Testis (tissue), 3 donors: ENCODE data around the gene SLC29A1. TPM values are rescaled to one million over a fixed set of nuclear protein-coding genes. Genes with fewer than 3 reads are reported as not detected.
A peak's percentile ranks its signal among the peaks of the same experiment; 100 is the strongest.

ENCODE experiments used
- DNase-seq: peaks from one replicate; pipeline ENCODE4 v3.0.0-alpha.2; 2019
- H3K27ac ChIP-seq, 2 donors: fragments of 200-600 bp; sonication (generic); one replicate each; pipeline ENCODE4 v1.5.1; 2019
- H3K27me3 ChIP-seq: fragments of 200-600 bp; sonication (generic); one replicate; pipeline ENCODE4 v1.5.1; 2019
- H3K36me3 ChIP-seq: fragments of 200-600 bp; sonication (generic); one replicate; pipeline ENCODE4 v1.5.1; 2017; ENCODE audit warnings: low read depth; ENCODE audit errors: missing control alignments
- H3K4me1 ChIP-seq: fragments of 200-600 bp; sonication (generic); one replicate; pipeline ENCODE4 v1.5.1; 2019
- H3K4me3 ChIP-seq, 2 donors: fragments of 200-600 bp; sonication (generic); one replicate each; pipeline ENCODE4 v1.5.1; 2017 to 2019
- H3K9me3 ChIP-seq: fragments of 200-600 bp; sonication (generic); one replicate; pipeline ENCODE4 v1.5.1; 2017
- POLR2A ChIP-seq: fragments of 450-650 bp; IDR thresholded peaks from one replicate; pipeline ENCODE4 v1.6.1; 2017; ENCODE audit warnings: antibody characterized with exemption, mild to moderate bottlenecking, moderate library complexity
- WGBS, 2 donors: methylation state at CpG; one replicate each; pipeline ENCODE4 v1.1.5; 2018; 5-methylcytosine and 5-hydroxymethylcytosine counted together
- intact Hi-C: fragments of 100-400 bp; cut with DNase I; formaldehyde crosslinking; loops from one replicate; pipeline ENCODE4 v1.15.1; 2023; ENCODE audit warnings: low total_unique reads
- polyA plus RNA-seq: library from polyadenylated mRNA; stranded (reverse); fragments of 350-450 nt; fragmentation: Illumina TruSeq; extraction: RNeasy Lipid Tissue Mini Kit (QIAGEN cat#74804); gene quantifications from one replicate; pipeline ENCODE4 v1.2.3, GENCODE V29; 2014; ENCODE audit warnings: low read depth, low replicate concordance; ENCODE audit not compliant: insufficient read depth
- total RNA-seq, 2 donors: library from RNA; depleted of rRNA; stranded (reverse); fragments of >200 nt; gene quantifications; one replicate each; pipeline ENCODE4 v1.2.3, GENCODE V29; 2016
- TF ChIP-seq, protein P1 (sequence below), 3 experiments: fragments of 450-650 bp in 2 of 3; fragments of 200-600 bp in 1 of 3; sonication (generic) in 1 of 3; IDR thresholded peaks; one replicate each; pipeline ENCODE4 v1.5.1; 2016 to 2019; ENCODE audit warnings: antibody characterized with exemption in 3 of 3, mild to moderate bottlenecking in 2 of 3, moderate library complexity in 1 of 3

The SLC29A1 gene
- total and polyA plus RNA-seq, 3 donors from 2014 or later, result 41.2 to 70.0 (median 51.3) TPM

- H3K4me3 ChIP-seq, result no peak overlapping the region
- peak overlapping the region; percentile 24 to 82 for H3K27ac ChIP-seq
- no peaks in the 10 kb centered on the region for H3K36me3 ChIP-seq
- WGBS, 2 donors, result 90% methylated on average over 4 of the region's 4 CpGs
- no peak for DNase-seq
- H3K4me1 ChIP-seq, result peaks cover 84% of the 10 kb centered on the region
- H3K27me3 ChIP-seq, result no peaks in the 10 kb centered on the region
- intact Hi-C loops, result no loop called here
- no peak for TF ChIP-seq POLR2A
- TF ChIP-seq, protein P1, sequence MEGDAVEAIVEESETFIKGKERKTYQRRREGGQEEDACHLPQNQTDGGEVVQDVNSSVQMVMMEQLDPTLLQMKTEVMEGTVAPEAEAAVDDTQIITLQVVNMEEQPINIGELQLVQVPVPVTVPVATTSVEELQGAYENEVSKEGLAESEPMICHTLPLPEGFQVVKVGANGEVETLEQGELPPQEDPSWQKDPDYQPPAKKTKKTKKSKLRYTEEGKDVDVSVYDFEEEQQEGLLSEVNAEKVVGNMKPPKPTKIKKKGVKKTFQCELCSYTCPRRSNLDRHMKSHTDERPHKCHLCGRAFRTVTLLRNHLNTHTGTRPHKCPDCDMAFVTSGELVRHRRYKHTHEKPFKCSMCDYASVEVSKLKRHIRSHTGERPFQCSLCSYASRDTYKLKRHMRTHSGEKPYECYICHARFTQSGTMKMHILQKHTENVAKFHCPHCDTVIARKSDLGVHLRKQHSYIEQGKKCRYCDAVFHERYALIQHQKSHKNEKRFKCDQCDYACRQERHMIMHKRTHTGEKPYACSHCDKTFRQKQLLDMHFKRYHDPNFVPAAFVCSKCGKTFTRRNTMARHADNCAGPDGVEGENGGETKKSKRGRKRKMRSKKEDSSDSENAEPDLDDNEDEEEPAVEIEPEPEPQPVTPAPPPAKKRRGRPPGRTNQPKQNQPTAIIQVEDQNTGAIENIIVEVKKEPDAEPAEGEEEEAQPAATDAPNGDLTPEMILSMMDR (IDR thresholded peaks at IDR 0.05), result no peak
- H3K9me3 ChIP-seq, result no peaks in the 10 kb centered on the region
Measured at GRCh38 chr6:44224965-44225305, 1.5 kb downstream of the SLC29A1 start.

DNA sequence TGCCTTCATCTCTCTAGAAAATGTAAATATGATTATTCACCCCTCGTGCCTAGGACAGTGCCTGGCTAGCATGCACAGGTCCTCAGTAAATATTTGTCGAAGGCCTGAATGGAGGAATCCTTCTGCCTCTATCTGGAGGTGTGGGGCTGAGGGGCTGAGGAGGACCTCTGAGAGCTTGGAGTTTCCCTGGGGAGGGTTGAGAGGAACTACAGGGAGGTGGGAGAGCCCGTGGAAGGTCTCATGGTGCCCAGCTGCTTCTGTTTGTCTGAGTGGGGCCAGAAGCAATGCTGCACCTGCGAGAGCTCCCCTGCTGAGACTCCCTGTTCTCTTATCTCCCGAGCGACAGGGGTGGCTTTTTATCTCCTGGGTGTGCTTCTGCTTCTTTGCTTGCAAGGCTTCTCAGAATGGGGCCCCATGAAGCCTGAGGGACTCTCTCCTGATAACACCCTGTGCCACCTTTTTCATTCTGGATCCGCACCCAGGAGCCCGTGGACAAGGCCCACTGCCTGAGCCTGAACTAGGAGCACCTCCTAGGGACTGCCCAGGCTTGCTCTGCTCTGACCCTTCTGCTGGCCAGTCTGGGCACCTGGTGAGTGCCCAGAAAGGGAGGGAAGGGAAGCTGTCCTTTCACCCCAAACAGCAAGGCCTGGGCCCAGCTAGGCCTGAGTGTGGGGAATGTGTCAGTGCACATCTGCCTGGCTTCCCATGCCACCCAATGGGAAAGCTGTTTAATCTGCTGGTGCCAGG, 2.4 kb downstream of the SLC29A1 start:
- TF ChIP-seq POLR2A, result no peak
- TF ChIP-seq, protein P1 (IDR thresholded peaks at IDR 0.05), result no peak
- Histone ChIP-seq H3K4me3 (no peak overlapping the region), H3K27me3 (no peaks in the 10 kb centered on the region), H3K27ac (peak overlapping the region; percentile 44 to 84), H3K4me1 (peaks cover 83% of the 10 kb centered on the region), H3K36me3 (no peaks in the 10 kb centered on the region), H3K9me3 (no peaks in the 10 kb centered on the region)
- no peak for DNase-seq
- WGBS, 2 donors, result 48 to 60% methylated on average over 8 of the region's 8 CpGs
- intact Hi-C loops, result no loop called here

GRCh38 chr6:44226368-44227147, 3.2 kb downstream of the SLC29A1 start:
- peak; percentile 51 for DNase-seq
- intact Hi-C loops, result no loop called here
- no peaks in the 10 kb centered on the region for H3K27me3 ChIP-seq
- H3K9me3 ChIP-seq, result no peaks in the 10 kb centered on the region
- H3K4me1 ChIP-seq, result peaks cover 75% of the 10 kb centered on the region
- TF ChIP-seq, protein P1 (IDR thresholded peaks at IDR 0.05), result no peak
- no peak for TF ChIP-seq POLR2A
- no peak overlapping the region for H3K4me3 ChIP-seq
- peak overlapping the region; percentile 44 to 84 for H3K27ac ChIP-seq
- WGBS, 2 donors, result 16 to 35% methylated on average over 12 to 15 of the region's 15 CpGs
- no peaks in the 10 kb centered on the region for H3K36me3 ChIP-seq

DNA sequence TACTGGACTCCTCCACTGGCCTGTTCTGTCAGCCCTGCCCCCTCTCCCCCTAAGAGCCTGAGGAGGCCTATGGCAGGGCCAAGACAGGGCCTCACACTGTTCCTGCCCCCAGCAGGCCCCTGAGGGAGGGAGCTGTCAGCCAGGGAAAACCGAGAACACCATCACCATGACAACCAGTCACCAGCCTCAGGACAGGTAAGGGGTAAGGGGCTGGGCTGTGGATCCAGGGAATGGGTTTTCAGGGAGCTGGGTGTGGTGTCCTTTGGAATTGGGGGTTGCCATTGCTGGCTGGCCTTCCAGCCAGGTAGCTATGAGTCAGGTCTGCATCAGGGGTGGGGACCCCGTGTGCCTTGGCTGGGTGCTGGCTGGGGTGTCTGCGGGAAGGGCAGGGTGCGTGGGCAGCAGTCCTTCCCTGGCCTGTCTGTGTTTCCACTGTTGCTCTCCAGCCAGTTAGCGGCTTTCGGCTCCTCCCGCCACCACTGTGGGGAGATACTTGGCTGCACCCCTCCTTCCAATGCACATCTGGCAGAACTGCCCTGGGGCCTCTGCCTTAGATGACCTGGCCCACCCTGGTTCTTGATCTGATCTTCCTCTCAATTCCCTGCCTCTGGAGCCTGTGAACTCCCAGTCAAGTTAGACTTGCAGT, 3.9 kb downstream of the SLC29A1 start:
- no peaks in the 10 kb centered on the region for H3K27me3 ChIP-seq
- no peaks in the 10 kb centered on the region for H3K9me3 ChIP-seq
- WGBS, 2 donors, result 54 to 62% methylated on average over 5 to 7 of the region's 7 CpGs
- DNase-seq, result no peak
- peak overlapping the region; percentile 44 to 84 for H3K27ac ChIP-seq
- H3K4me1 ChIP-seq, result peaks cover 68% of the 10 kb centered on the region
- no peak overlapping the region for H3K4me3 ChIP-seq
- TF ChIP-seq, protein P1 (IDR thresholded peaks at IDR 0.05), result no peak
- no peak for TF ChIP-seq POLR2A
- intact Hi-C loops, result no loop called here
- no peaks in the 10 kb centered on the region for H3K36me3 ChIP-seq
